Mononuclear cell (primary cell): Measurements from ENCODE around the gene RBMS1. TPM values are rescaled to one million over a fixed set of nuclear protein-coding genes. Genes with fewer than 3 reads are reported as not detected.

Experiments used
- H3K27me3 ChIP-seq: 2 replicates; pipeline ENCODE4 v1.6.0; 2011; ENCODE audit warnings: low read length, control low read depth; ENCODE audit not compliant: insufficient read depth
- H3K4me1 ChIP-seq: 2 replicates; pipeline ENCODE4 v1.5.1; 2011; ENCODE audit warnings: mild to moderate bottlenecking, low read length, control low read depth; ENCODE audit not compliant: insufficient read depth
- H3K4me3 ChIP-seq: 2 replicates; pipeline ENCODE4 v1.5.1; 2011; ENCODE audit warnings: mild to moderate bottlenecking, low read length, moderate library complexity
- H3K9me3 ChIP-seq: 2 replicates; pipeline ENCODE4 v1.5.1; 2011; ENCODE audit warnings: low read depth, mild to moderate bottlenecking, control low read depth, low read length
- total RNA-seq: library from RNA; depleted of rRNA; stranded (reverse); fragments of >200 nt; gene quantifications from one replicate; pipeline ENCODE4 v1.2.3, GENCODE V29; 2012

Gene RBMS1
- total RNA-seq, 1 donor: 76.3 TPM

DNA sequence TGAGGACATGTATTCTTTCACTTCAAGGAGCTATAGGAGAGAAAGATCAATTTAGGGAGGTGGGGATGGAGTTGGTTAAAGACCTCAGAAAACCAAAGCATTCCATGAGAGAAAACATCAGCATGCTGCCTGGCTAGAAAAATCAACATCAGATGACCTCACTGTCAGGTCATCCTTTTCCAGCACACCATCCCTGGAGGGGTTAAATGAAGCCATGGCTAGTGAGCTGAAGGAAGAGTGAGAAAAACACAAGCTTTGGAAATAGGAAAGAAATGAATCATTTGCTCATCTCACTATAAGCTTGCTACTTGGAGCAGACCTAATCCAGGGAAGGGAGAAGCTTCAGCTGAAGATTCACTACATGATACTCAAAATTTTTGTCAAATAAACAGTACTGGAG lies 184.0 kb downstream of the RBMS1 start:
- H3K9me3 ChIP-seq: no peaks in the 10 kb centered on the region
- no peak overlapping the region for H3K4me3 ChIP-seq
- no peaks in the 10 kb centered on the region for H3K27me3 ChIP-seq
- no peaks in the 10 kb centered on the region for H3K4me1 ChIP-seq

DNA sequence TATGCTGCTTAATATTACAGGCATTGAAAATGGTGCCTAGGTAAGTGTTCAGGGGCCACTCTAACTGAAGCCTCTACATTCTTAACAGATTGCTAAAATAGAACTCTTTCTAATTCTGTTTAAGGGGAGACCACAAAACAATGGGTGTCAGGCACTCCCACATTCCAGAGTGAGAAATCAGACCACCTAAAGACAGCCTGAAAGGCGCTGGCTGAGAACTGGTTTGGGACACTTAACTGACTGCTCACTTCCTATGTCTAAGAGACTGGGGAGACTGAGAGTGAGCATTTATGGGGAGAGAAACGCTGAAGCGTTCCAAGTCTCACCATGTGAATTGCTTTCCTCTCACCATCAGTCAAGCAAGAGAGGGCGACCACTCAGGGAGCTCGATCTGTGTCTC lies 184.7 kb downstream of the RBMS1 start:
- no peaks in the 10 kb centered on the region for H3K9me3 ChIP-seq
- H3K4me3 ChIP-seq: no peak overlapping the region
- H3K27me3 ChIP-seq: no peaks in the 10 kb centered on the region
- H3K4me1 ChIP-seq: no peaks in the 10 kb centered on the region

DNA sequence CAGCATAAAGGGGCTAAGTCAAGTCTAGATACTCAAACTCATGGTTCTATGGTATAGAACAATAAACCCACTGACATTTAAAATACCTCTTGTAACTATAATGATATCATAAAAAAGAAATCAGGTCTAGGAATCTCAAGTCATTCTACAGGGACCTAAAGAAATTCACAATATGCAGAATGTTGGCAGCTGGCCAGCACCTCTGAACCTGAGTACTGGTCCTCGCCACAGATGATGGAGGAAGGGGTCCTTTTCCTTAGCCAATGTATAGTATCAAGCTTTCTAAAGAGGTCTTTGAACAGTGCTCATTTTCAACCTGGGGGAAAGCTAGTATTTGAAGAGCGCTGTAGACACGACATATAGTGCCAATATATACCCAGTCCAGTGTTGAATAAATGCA lies 185.1 kb downstream of the RBMS1 start:
- Histone ChIP-seq H3K4me3 (no peak overlapping the region), H3K27me3 (no peaks in the 10 kb centered on the region), H3K9me3 (no peaks in the 10 kb centered on the region), H3K4me1 (no peaks in the 10 kb centered on the region)

DNA sequence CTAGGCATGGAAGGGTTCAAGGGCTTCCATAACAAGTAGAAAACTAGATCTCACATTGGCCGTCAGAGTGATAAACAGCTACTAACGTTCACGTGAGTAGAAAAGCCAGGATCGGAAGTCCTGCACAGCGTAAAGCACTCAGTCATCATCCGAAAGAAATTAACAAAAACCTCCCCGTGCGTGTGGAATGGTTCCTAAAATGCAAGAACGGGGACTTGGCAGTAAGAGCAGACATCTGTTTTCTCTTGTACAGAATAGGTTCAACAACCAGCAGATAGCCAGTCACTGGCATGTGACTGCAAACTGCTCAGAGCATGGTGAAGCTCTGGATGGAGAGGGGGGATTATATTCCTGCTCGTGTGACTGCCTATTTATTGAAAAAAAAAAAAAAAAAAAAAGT lies 186.6 kb downstream of the RBMS1 start:
- H3K4me3 ChIP-seq: no peak overlapping the region
- H3K27me3 ChIP-seq: no peaks in the 10 kb centered on the region
- H3K4me1 ChIP-seq: no peaks in the 10 kb centered on the region
- H3K9me3 ChIP-seq: no peaks in the 10 kb centered on the region

DNA sequence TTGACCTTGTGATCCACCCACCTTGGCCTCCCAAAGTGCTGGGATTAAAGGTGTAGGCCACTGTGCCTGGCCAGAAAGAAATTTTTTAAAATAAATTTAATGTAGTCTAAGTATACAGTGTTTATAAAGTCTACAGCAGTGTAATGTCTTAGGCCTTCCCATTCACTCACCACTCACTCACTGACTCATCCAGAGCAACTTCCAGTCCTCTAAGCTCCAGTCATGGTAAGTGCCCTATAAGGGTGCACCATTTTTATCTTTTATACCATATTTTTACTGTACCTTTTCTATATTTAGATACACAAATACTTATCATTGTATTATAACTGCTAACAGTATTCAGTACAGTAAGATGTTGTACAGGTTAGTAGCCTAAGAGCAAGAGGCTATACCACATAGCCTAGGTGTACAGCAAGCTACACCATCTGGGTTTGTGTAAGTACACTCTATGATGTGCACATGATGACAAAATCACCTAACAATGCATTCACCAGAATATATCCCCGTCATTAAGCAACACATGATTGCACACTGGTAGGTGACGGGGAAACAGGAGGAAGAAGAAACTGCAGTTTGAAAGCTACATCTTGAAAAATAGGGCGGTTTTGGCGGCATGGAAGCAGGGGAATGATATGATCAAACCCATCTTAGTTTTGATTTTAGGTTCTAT lies 188.4 kb downstream of the RBMS1 start:
- Histone ChIP-seq H3K27me3 (no peaks in the 10 kb centered on the region), H3K4me3 (no peak overlapping the region), H3K4me1 (no peaks in the 10 kb centered on the region), H3K9me3 (no peaks in the 10 kb centered on the region)

DNA sequence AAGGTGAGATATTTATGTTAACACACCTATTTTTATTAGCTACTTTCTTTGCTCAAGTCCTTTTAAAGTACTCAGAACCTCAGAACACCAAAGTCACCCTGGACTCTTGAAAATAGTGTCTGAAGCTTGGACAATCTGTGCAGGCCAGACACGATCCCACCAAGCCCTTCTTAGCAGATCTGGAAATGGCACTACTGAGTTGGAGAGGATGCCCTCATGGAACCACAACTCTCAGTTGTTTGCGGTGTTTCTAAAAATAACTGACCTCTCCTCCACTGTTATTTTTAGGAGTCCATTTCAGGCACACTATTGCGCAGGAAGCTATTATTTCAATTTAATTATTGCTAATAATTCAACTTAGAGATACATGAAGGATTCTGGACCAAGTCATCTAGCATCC lies 190.1 kb downstream of the RBMS1 start:
- H3K27me3 ChIP-seq: no peaks in the 10 kb centered on the region
- no peaks in the 10 kb centered on the region for H3K4me1 ChIP-seq
- H3K4me3 ChIP-seq: no peak overlapping the region
- no peaks in the 10 kb centered on the region for H3K9me3 ChIP-seq

DNA sequence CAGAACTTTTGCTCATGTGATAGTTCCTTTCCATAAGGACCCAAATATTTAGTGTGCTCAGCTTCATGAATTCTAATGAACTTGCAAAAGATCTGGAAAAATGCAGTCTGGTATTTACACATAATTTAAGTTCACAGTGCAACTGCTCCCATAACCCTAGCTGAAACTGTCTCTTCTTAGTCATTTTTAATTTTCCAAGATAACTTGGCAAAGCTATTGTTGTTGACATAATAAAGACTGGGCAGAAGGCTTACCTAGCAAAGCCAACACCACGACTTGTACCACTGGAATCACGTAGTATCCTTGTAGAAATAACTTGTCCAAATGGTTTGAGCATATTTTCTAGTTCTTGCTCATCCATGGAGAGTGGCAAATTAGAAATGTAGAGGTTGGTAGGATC lies 190.5 kb downstream of the RBMS1 start:
- no peaks in the 10 kb centered on the region for H3K4me1 ChIP-seq
- no peaks in the 10 kb centered on the region for H3K9me3 ChIP-seq
- no peaks in the 10 kb centered on the region for H3K27me3 ChIP-seq
- no peak overlapping the region for H3K4me3 ChIP-seq

DNA sequence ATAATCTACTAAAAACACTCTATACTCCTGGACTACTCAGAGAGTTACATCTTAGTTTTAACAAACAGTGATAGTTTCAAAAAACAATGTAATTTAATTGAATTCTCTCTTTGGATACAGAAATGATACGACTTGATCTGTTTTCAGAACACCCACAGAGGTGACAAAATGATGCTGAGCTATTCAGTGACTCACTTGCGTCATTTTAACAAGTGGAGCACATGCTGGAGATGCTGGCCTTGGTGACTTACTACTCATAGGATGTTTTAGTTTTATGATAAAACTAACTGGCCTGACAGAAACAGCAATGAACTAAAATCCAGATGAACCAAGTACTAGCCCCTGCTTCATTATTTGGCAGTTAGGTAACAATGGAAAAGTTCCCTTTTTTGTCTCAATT lies 192.2 kb downstream of the RBMS1 start:
- no peaks in the 10 kb centered on the region for H3K4me1 ChIP-seq
- no peaks in the 10 kb centered on the region for H3K9me3 ChIP-seq
- no peaks in the 10 kb centered on the region for H3K27me3 ChIP-seq
- H3K4me3 ChIP-seq: no peak overlapping the region

DNA sequence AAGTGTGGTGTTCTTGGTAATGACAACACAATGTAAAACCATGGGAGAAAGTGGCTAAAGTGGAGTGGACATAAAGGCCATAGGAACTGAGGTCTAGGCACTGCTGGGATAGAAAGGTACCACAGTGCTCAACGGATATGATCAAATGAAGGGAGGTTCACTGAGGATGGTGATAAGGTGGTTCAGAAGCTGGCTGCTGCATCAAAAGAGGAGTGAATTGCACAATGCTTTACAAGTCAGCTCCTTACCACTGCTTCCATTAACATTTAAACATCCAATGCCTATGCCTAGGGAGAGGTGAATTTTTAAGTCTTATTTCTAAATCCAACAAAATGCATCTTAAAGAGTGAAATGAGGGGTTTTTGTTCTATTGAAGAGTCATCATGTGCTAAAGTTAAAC lies 193.4 kb downstream of the RBMS1 start:
- no peaks in the 10 kb centered on the region for H3K9me3 ChIP-seq
- H3K4me1 ChIP-seq: peaks cover 1% of the 10 kb centered on the region
- H3K4me3 ChIP-seq: no peak overlapping the region
- H3K27me3 ChIP-seq: no peaks in the 10 kb centered on the region

DNA sequence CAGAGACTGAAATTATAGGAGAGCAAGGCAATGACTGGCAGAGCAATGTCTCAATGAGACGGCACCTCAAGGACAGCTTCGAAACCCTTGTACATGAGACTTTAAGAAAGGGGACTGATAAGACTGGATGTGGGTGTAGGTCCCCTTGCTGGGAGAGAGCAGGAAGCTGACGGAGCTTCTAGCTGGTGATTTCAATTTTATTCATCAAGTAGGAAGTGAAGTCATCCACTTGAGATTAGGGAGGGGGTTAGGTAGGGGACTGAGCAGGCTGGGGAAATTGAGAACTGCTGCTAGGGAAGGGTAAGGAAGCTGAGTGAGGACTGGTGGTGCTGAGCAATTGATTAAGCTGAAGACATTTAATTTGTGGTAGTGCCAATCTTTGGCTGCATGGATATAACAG lies 194.1 kb downstream of the RBMS1 start:
- no peaks in the 10 kb centered on the region for H3K27me3 ChIP-seq
- H3K9me3 ChIP-seq: no peaks in the 10 kb centered on the region
- H3K4me1 ChIP-seq: peaks cover 8% of the 10 kb centered on the region
- no peak overlapping the region for H3K4me3 ChIP-seq

DNA sequence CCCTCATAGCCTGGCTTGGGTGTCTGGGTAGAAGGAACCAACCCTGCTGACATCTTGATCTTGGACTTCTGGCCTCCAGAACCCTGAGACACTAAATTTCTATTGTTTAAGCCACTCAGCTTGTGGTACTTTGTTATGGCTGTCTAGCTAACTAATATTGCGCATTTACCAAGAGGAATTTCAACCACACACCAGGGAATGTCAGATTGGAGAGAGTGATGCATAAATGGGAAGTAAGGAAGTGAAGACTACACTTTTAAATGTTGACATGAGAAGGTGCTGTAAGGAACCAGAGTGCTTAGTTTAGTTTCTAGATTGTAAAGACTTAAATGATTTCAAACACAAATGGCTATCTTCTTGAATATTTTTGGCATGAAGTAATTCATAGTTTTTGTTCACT lies 194.6 kb downstream of the RBMS1 start:
- H3K4me1 ChIP-seq: peaks cover 12% of the 10 kb centered on the region
- no peaks in the 10 kb centered on the region for H3K27me3 ChIP-seq
- H3K4me3 ChIP-seq: no peak overlapping the region
- no peaks in the 10 kb centered on the region for H3K9me3 ChIP-seq

DNA sequence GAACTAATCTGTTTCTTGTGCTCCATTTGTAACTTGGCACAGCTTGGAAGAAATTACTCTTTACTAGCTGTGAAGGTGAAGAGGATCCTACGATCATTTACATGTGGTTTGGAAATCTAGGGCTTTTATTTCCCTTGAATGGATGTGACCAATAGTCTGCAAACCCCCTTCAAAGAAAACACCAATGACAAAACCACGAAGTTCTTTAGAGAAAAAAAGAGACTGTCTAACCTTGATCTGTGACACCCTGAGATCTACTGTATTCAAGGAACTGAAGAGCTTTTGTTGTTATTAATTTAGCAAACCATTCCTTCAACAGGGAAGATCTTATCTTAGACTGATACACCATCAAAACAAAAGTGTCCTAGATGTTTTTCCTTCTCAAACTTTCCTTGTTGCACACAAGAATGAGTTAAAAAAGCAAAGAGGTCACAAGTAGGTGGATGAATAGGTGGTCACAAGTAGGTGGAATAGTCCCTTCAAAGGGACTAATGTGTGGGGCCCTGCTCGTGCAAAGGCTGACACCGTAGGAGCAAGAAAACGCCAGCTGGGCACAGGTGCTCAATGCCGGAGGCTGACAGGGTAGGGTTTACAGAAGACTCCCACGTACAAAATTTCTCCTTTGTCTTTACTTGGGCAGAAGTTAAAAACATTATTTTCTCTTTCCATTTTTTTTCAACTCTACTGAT lies 197.9 kb downstream of the RBMS1 start:
- Histone ChIP-seq H3K4me1 (peaks cover 14% of the 10 kb centered on the region), H3K9me3 (no peaks in the 10 kb centered on the region), H3K4me3 (no peak overlapping the region), H3K27me3 (no peaks in the 10 kb centered on the region)

DNA sequence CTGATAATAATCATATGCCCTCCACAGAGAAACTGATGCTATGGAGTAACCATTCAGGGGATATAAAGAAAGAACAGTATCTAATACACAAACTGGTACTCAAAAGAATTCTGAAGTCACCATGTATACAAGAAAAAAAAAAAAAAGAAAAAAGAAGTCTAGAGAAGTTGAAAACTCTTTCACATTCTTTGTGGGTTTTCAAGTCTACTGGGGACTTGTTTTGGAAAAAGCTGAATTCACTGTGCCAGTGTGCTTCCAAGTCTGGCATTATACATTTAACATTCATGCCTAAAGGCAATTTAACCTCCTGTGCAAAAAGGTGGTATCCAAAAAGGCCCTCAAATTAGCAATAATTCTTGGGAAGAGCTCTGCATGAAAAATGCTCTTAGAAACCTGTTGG lies 198.7 kb downstream of the RBMS1 start:
- H3K9me3 ChIP-seq: no peaks in the 10 kb centered on the region
- H3K4me3 ChIP-seq: no peak overlapping the region
- peaks cover 17% of the 10 kb centered on the region for H3K4me1 ChIP-seq
- no peaks in the 10 kb centered on the region for H3K27me3 ChIP-seq

DNA sequence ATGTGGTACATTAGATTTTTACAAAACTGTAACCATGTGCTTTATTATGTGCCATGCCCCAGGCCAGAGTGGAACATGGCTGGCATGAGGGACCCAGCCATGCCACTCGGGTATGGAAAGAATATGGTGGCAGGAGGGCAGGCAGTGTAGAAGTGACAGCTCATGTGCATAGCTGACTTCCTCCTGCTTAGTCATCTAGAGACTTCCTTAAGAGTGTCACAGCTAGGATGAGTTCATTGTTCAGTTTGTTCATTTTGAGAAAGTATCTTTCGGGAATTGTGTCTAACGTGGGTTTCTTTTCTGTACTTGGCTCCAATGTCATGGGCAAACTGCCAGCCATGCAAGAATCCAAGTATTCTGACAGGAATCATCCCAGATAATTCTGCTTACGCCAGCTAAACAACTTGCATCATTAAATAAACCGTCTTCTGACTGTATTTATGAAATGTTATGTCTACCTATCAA lies 199.2 kb downstream of the RBMS1 start:
- peaks cover 17% of the 10 kb centered on the region for H3K4me1 ChIP-seq
- H3K27me3 ChIP-seq: no peaks in the 10 kb centered on the region

DNA sequence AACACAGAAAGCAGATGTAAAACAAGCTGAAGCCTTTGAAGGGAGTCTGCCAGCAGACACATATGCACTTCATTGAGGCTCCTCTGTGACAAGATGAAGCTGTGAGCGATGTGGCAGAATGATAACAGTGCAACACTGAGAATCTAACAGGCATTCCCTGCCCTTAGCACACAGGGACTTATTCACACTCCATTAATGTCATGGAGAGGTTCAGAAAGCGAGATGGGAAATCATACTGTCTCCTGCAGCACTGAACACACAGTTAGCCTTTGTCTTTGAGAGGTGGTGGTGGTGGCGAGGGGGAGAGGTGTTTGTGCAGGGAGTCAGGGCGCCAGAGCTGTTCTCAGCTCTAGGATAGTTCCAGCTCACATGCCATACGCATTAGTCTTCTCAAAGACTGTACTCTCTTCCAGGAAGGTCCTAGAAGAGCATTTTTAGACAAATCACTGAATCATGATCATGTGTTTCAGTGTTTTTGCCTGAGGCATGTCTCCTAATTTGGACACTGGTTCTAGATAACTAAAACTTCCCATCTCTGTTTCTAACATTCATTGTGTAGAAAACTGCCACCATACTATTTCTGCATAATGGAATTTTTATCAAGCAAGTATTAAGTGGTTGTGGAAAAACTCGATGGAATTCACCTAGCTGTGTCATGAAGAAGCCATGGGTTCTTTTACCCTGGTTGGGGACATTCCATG lies 200.1 kb downstream of the RBMS1 start:
- no peaks in the 10 kb centered on the region for H3K9me3 ChIP-seq
- H3K4me3 ChIP-seq: no peak overlapping the region
- H3K4me1 ChIP-seq: peaks cover 17% of the 10 kb centered on the region
- no peaks in the 10 kb centered on the region for H3K27me3 ChIP-seq

More for the DNA sequence above, 199.2 kb downstream of the RBMS1 start:
- Histone ChIP-seq H3K9me3 (no peaks in the 10 kb centered on the region), H3K4me3 (no peak overlapping the region)
